ENCODE results near the gene SPATA20.

The SPATA20 gene

GRCh38 chr17:50547035-50547735, at the start of gene SPATA20:
Gene SPATA20, plus strand, starts transcription at chr17:50547174. Its CDS starts 35 bp downstream, at chr17:50547209.
- DNase-seq (ENCODE audit: low read depth in 2 of 2) = peak; percentile 80 to 82

- DNase-seq (ENCODE audit: low read depth in 2 of 2) = no peak
Measured at GRCh38 chr17:50498021-50498874, 48.7 kb upstream of the SPATA20 start.

GRCh38 chr17:50499270-50499669, 47.7 kb upstream of the SPATA20 start:
- no peak for DNase-seq (ENCODE audit: low read depth in 2 of 2)

- DNase-seq (ENCODE audit: low read depth in 2 of 2) = no peak
Measured at GRCh38 chr17:50499721-50500120, 47.3 kb upstream of the SPATA20 start.

GRCh38 chr17:50501054-50501453, 45.9 kb upstream of the SPATA20 start:
- DNase-seq (ENCODE audit: low read depth in 2 of 2) = no peak

GRCh38 chr17:50502301-50502990, 44.5 kb upstream of the SPATA20 start:
- no peak for DNase-seq (ENCODE audit: low read depth in 2 of 2)

GRCh38 chr17:50505591-50506130, 41.3 kb upstream of the SPATA20 start:
- DNase-seq (ENCODE audit: low read depth in 2 of 2) = no peak

GRCh38 chr17:50506298-50506697, 40.7 kb upstream of the SPATA20 start:
- no peak for DNase-seq (ENCODE audit: low read depth in 2 of 2)

- peak; percentile 48 to 68 for DNase-seq (ENCODE audit: low read depth in 2 of 2)
Measured at GRCh38 chr17:50507871-50508572, 39.0 kb upstream of the SPATA20 start, which contains the start of gene MYCBPAP. Gene MYCBPAP, plus strand, starts transcription at chr17:50508439. Its CDS starts 236 bp downstream, at chr17:50508675.

- no peak for DNase-seq (ENCODE audit: low read depth in 2 of 2)
Measured at GRCh38 chr17:50508573-50509460, 38.2 kb upstream of the SPATA20 start.

GRCh38 chr17:50511058-50511457, 35.9 kb upstream of the SPATA20 start:
- peak; percentile 31 to 36 for DNase-seq (ENCODE audit: low read depth in 2 of 2)

GRCh38 chr17:50513495-50513894, 33.5 kb upstream of the SPATA20 start:
- DNase-seq (ENCODE audit: low read depth in 2 of 2) = no peak

GRCh38 chr17:50514388-50514787, 32.6 kb upstream of the SPATA20 start:
- DNase-seq (ENCODE audit: low read depth in 2 of 2) = no peak

- no peak for DNase-seq (ENCODE audit: low read depth in 2 of 2)
Measured at GRCh38 chr17:50514936-50515702, 31.9 kb upstream of the SPATA20 start.

GRCh38 chr17:50517011-50517410, 30.0 kb upstream of the SPATA20 start:
- DNase-seq (ENCODE audit: low read depth in 2 of 2) = no peak

GRCh38 chr17:50517504-50518383, 29.2 kb upstream of the SPATA20 start:
- DNase-seq (ENCODE audit: low read depth in 2 of 2) = no peak

- no peak for DNase-seq (ENCODE audit: low read depth in 2 of 2)
Measured at GRCh38 chr17:50518384-50519023, 28.5 kb upstream of the SPATA20 start.
